Caco-2 (cell line): ENCODE results near the gene BAG2. TPM values are rescaled to one million over a fixed set of nuclear protein-coding genes. Genes with fewer than 3 reads are reported as not detected.

Source experiments
- BruUV-seq: library from RNA; stranded (reverse); fragments of 400-500 nt; replicated peaks from 2 replicates; lab custom pipeline; 2021; lab: Mats Ljungman, UMichigan
- CTCF ChIA-PET: fragments of 300-600 bp; sonication (Branson Sonifier 250); formaldehyde crosslinking; loops from one replicate; lab custom pipeline; 2022; ENCODE audit warnings: antibody characterized with exemption; lab: Charles Lee
- POLR2A ChIA-PET: fragments of 300-600 bp; sonication (Branson Sonifier 250); formaldehyde crosslinking; loops from one replicate; lab custom pipeline; 2022; ENCODE audit warnings: antibody characterized with exemption; lab: Charles Lee
- DNase-seq, 2 experiments: peaks; one replicate each; pipeline versions ENCODE4 v3.0.0 to v3.0.0-alpha.2; 2020 to 2022
- H3K27me3 ChIP-seq: replicated peaks from 2 replicates; pipeline ENCODE4 v1.6.0; 2011; ENCODE audit warnings: low read length; ENCODE audit not compliant: control insufficient read depth, insufficient read depth
- H3K36me3 ChIP-seq: 2 replicates; pipeline ENCODE4 v1.5.1; 2011; ENCODE audit warnings: low read length; ENCODE audit not compliant: control insufficient read depth, insufficient read depth
- H3K4me1 ChIP-seq: fragments of 250-450 bp; sonication (Bioruptor Pico); 2 replicates; pipeline ENCODE4 v1.5.1; 2020; ENCODE audit warnings: mild to moderate bottlenecking
- H3K4me3 ChIP-seq: 2 replicates; pipeline ENCODE4 v1.5.1; 2011; ENCODE audit warnings: low read depth, mild to moderate bottlenecking, control low read depth, low read length
- H3K9me3 ChIP-seq: fragments of 250-450 bp; sonication (Bioruptor Pico); 2 replicates; pipeline ENCODE4 v1.5.1; 2020; ENCODE audit warnings: mild to moderate bottlenecking, moderate library complexity
- H3K27ac Mint-ChIP-seq: one replicate; pipeline ENCODE4 v1.8.0; 2022; ENCODE audit warnings: mixed read lengths; ENCODE audit not compliant: unreplicated experiment
- H3K27me3 Mint-ChIP-seq: one replicate; pipeline ENCODE4 v1.8.0; 2022; ENCODE audit warnings: mixed read lengths; ENCODE audit not compliant: insufficient read depth, unreplicated experiment
- H3K36me3 Mint-ChIP-seq: one replicate; pipeline ENCODE4 v1.8.0; 2022; ENCODE audit warnings: mild to moderate bottlenecking, mixed read lengths; ENCODE audit not compliant: insufficient read depth, unreplicated experiment
- H3K4me1 Mint-ChIP-seq: one replicate; pipeline ENCODE4 v1.8.0; 2022; ENCODE audit warnings: low read depth, mixed read lengths; ENCODE audit not compliant: unreplicated experiment
- H3K4me3 Mint-ChIP-seq: one replicate; pipeline ENCODE4 v1.8.0; 2022; ENCODE audit warnings: mild to moderate bottlenecking, moderate library complexity, mixed read lengths; ENCODE audit not compliant: unreplicated experiment
- H3K9me3 Mint-ChIP-seq: one replicate; pipeline ENCODE4 v1.8.0; 2022; ENCODE audit warnings: mixed read lengths; ENCODE audit not compliant: unreplicated experiment
- CTCF ChIP-seq, 2 experiments: fragments of 200-600 bp in 1 of 2; IDR thresholded peaks; 1 replicate in 1 of 2; 2 replicates in 1 of 2; pipeline versions ENCODE4 v1.5.1 to v1.8.0; 2011 to 2022; ENCODE audit warnings: antibody characterized with exemption in 1 of 2, control low read depth in 1 of 2, inconsistent platforms in 1 of 2, low read depth in 1 of 2, low read length in 1 of 2, mild to moderate bottlenecking in 1 of 2, moderate library complexity in 1 of 2; ENCODE audit not compliant: insufficient read depth in 1 of 2, severe bottlenecking in 1 of 2, unreplicated experiment in 1 of 2
- intact Hi-C: fragments of 100-400 bp; cut with micrococcal nuclease; formaldehyde crosslinking; loops from one replicate; pipeline ENCODE4 v1.10.0; 2022; ENCODE audit not compliant: unreplicated experiment
- total RNA-seq: library from RNA; stranded (reverse); gene quantifications from 2 replicates; pipeline ENCODE4 v1.2.3, GENCODE V29; 2022

Gene BAG2
- total RNA-seq, 1 experiment from 2014 or later = 9.5 TPM

- intact Hi-C loops = loop anchor here (2.0 kb wide), 1 partner anchor 47 kb away; the partner anchor contains the start of gene BAG2
- ChIA-PET POLR2A (no interaction called here), CTCF (no interaction called here)
- BruUV-seq = no TSS peak
- Histone ChIP-seq H3K9me3 (no peaks in the 10 kb centered on the region), H3K4me1 (peaks cover 4% of the 10 kb centered on the region; the same call in 1 of the 2 replicates), H3K27me3 (no peaks in the 10 kb centered on the region), H3K4me3 (peak overlapping the region; percentile 15; the same call in 1 of the 2 replicates), H3K36me3 (no peaks in the 10 kb centered on the region)
- H3K27me3 Mint-ChIP-seq = no peaks in the 10 kb centered on the region
- H3K4me3 Mint-ChIP-seq = peak overlapping the region; percentile 94
- peaks cover 10% of the 10 kb centered on the region for H3K4me1 Mint-ChIP-seq
- peaks cover 2% of the 10 kb centered on the region for H3K9me3 Mint-ChIP-seq
- no peak overlapping the region for H3K27ac Mint-ChIP-seq
- no peak for TF ChIP-seq CTCF (IDR thresholded peaks at IDR 0.05; ENCODE audit: insufficient read depth in 1 of 2, low read depth in 1 of 2, low read length in 1 of 2, severe bottlenecking in 1 of 2, unreplicated experiment in 1 of 2)
- peaks cover 12% of the 10 kb centered on the region for H3K36me3 Mint-ChIP-seq
- DNase-seq = no peak
Measured at GRCh38 chr6:57220083-57220703, 48.1 kb downstream of the BAG2 start.

- H3K4me1 ChIP-seq = peaks cover 4% of the 10 kb centered on the region; the same call in 1 of the 2 replicates
- no TSS peak for BruUV-seq
Measured at GRCh38 chr6:57221191-57221935, 49.2 kb downstream of the BAG2 start.

More at GRCh38 chr6:57221191-57221935, 49.2 kb downstream of the BAG2 start:
- ChIA-PET CTCF (interaction anchor here (0.5 to 1.9 kb wide), 8 partner anchors 13 to 96 kb away, joined by 3 to 8 read pairs (median 4); partner anchors contain the start of genes BAG2 and PRIM2), POLR2A (interaction anchor here (0.5 to 0.6 kb wide), 2 partner anchors 49 to 126 kb away, joined by 3 to 4 read pairs; partner anchors contain the start of gene BAG2)
- peak; percentile 89 to 90 for DNase-seq
- no peaks in the 10 kb centered on the region for H3K36me3 ChIP-seq
- peak; percentile 41 to 45 for TF ChIP-seq CTCF (IDR thresholded peaks at IDR 0.05; ENCODE audit: insufficient read depth in 1 of 2, low read depth in 1 of 2, low read length in 1 of 2, severe bottlenecking in 1 of 2, unreplicated experiment in 1 of 2)
- H3K9me3 Mint-ChIP-seq = no peaks in the 10 kb centered on the region
- peak overlapping the region; percentile 78 for H3K4me3 ChIP-seq
- intact Hi-C loops = loop anchor here (1.0 to 2.0 kb wide), 2 partner anchors 31 to 49 kb away; partner anchors contain the start of gene BAG2
- peak overlapping the region; percentile 90 for H3K27ac Mint-ChIP-seq
- H3K27me3 Mint-ChIP-seq = no peaks in the 10 kb centered on the region
- no peaks in the 10 kb centered on the region for H3K27me3 ChIP-seq
- H3K9me3 ChIP-seq = no peaks in the 10 kb centered on the region
- H3K4me3 Mint-ChIP-seq = peak overlapping the region; percentile 94
- H3K36me3 Mint-ChIP-seq = peaks cover 12% of the 10 kb centered on the region
- H3K4me1 Mint-ChIP-seq = peaks cover 10% of the 10 kb centered on the region
